ENCODE data around the gene CRYAB.
A peak's percentile ranks its signal among the peaks of the same experiment; 100 is the strongest.

The CRYAB gene

DNA sequence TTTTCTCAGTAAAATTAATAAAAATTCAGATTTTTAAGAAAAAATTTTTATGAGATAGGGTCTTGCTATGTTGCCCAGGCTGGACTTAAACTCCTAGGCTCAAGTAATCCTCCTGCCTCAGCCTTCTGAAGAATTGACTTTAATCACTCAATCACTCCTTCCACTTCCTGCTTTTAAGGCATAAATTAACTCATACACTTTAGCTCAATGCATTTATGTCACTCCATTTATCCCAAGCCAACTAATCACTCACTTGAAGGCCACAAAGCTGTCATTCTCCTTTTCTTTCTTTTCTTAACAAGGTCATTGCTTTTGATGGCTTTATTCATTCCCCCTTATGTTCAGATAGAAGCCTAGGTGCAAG lies 41.1 kb downstream of the CRYAB start:
- peak overlapping the region; percentile 70 for H3K4me3 ChIP-seq (replicated peaks; ENCODE audit: low read depth, low read length)
- H3K36me3 ChIP-seq (ENCODE audit: control insufficient read depth, insufficient read depth, low read length), result peaks cover 6% of the 10 kb centered on the region
- H3K27me3 ChIP-seq (replicated peaks; ENCODE audit: control insufficient read depth, insufficient read depth, low read length), result no peaks in the 10 kb centered on the region
- TF ChIP-seq, protein P1, sequence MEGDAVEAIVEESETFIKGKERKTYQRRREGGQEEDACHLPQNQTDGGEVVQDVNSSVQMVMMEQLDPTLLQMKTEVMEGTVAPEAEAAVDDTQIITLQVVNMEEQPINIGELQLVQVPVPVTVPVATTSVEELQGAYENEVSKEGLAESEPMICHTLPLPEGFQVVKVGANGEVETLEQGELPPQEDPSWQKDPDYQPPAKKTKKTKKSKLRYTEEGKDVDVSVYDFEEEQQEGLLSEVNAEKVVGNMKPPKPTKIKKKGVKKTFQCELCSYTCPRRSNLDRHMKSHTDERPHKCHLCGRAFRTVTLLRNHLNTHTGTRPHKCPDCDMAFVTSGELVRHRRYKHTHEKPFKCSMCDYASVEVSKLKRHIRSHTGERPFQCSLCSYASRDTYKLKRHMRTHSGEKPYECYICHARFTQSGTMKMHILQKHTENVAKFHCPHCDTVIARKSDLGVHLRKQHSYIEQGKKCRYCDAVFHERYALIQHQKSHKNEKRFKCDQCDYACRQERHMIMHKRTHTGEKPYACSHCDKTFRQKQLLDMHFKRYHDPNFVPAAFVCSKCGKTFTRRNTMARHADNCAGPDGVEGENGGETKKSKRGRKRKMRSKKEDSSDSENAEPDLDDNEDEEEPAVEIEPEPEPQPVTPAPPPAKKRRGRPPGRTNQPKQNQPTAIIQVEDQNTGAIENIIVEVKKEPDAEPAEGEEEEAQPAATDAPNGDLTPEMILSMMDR (IDR thresholded peaks at IDR 0.05; ENCODE audit: insufficient read depth, low read length, poor library complexity, severe bottlenecking), result no peak
- DNase-seq (ENCODE audit: extremely low read depth, insufficient read length), result no peak

DNA sequence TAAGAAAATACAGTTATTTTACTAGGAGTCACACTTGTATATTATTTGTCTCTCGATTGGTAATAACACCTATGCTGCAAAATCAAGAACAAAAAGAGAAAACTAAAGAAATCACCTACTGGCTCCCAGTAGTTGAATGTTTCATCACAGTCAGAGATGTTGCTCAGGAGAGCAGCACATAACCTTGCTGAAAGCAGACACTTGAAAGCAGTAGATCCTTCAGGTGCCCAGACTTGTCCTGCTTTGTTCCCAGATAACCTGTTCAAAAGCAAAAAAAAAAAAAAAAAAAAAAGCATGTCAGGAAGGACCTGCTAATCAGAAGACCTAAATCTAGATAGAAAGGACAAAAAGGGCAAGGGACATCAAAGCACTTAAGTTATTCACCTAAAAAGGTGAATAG lies 41.5 kb downstream of the CRYAB start:
- H3K4me3 ChIP-seq (replicated peaks; ENCODE audit: low read depth, low read length), result peak overlapping the region; percentile 13; the same call in 1 of the 2 replicates
- H3K36me3 ChIP-seq (ENCODE audit: control insufficient read depth, insufficient read depth, low read length), result peaks cover 5% of the 10 kb centered on the region
- TF ChIP-seq, protein P1 (IDR thresholded peaks at IDR 0.05; ENCODE audit: insufficient read depth, low read length, poor library complexity, severe bottlenecking), result no peak
- H3K27me3 ChIP-seq (replicated peaks; ENCODE audit: control insufficient read depth, insufficient read depth, low read length), result no peaks in the 10 kb centered on the region
- no peak for DNase-seq (ENCODE audit: extremely low read depth, insufficient read length)

DNA sequence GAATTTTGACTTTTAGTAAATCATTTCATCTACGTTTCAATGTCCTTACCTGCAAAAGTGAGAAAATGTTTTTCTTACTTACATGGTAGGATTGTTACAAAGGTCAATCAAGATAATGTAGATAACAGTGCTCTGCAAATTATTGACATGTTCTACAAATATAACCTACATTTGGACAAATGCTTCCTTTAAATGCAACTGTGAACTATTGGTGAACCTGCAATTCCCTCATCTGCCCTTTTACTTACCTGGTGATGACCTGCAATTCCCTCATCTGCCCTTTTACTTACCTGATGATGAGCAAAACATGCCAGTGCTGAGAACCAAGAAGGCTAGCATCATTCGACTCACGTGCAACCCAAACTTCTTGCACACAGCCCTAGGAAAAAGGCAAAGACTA lies 51.3 kb downstream of the CRYAB start:
- TF ChIP-seq, protein P1 (IDR thresholded peaks at IDR 0.05; ENCODE audit: insufficient read depth, low read length, poor library complexity, severe bottlenecking), result no peak
- no peak for DNase-seq (ENCODE audit: extremely low read depth, insufficient read length)
- peaks cover 4% of the 10 kb centered on the region for H3K36me3 ChIP-seq (ENCODE audit: control insufficient read depth, insufficient read depth, low read length)

More for the DNA sequence above, 51.3 kb downstream of the CRYAB start:
- H3K4me3 ChIP-seq (replicated peaks; ENCODE audit: low read depth, low read length), result no peak overlapping the region
- no peaks in the 10 kb centered on the region for H3K27me3 ChIP-seq (replicated peaks; ENCODE audit: control insufficient read depth, insufficient read depth, low read length)

All from GM06990 (cell line).